Type B pancreatic cell (in vitro differentiated cells): ENCODE data around the gene GNAZ. TPM values are rescaled to one million over a fixed set of nuclear protein-coding genes. Genes with fewer than 3 reads are reported as not detected.

Experiments
- DNase-seq: peaks from one replicate; pipeline ENCODE4 v3.0.0; 2021; ENCODE audit warnings: mixed read lengths; ENCODE audit not compliant: unreplicated experiment; ENCODE audit errors: extremely low spot score
- H3K27ac Mint-ChIP-seq: 2 replicates; pipeline ENCODE4 v1.8.0; 2021; ENCODE audit warnings: mild to moderate bottlenecking, mixed read lengths
- H3K27me3 Mint-ChIP-seq: 2 replicates; pipeline ENCODE4 v1.8.0; 2021; ENCODE audit warnings: mixed read lengths
- H3K36me3 Mint-ChIP-seq: 2 replicates; pipeline ENCODE4 v1.8.0; 2021; ENCODE audit warnings: mixed read lengths
- H3K4me1 Mint-ChIP-seq: one replicate; pipeline ENCODE4 v1.8.0; 2021; ENCODE audit warnings: mixed read lengths; ENCODE audit not compliant: unreplicated experiment
- H3K4me3 Mint-ChIP-seq: 2 replicates; pipeline ENCODE4 v1.8.0; 2021; ENCODE audit warnings: mild to moderate bottlenecking, mixed read lengths
- H3K9me3 Mint-ChIP-seq: 2 replicates; pipeline ENCODE4 v1.8.0; 2021; ENCODE audit warnings: mixed read lengths
- total RNA-seq: library from RNA; stranded (reverse); gene quantifications from 2 replicates; pipeline ENCODE4 v1.2.1, GENCODE V29; 2021; ENCODE audit warnings: low replicate concordance
- TF ChIP-seq, protein P1 (sequence below): fragments of 200-600 bp; sonication (generic); conservative IDR thresholded peaks from 2 replicates; pipeline ENCODE4 v1.5.0; 2021; ENCODE audit warnings: antibody characterized with exemption, mild to moderate bottlenecking

Gene GNAZ
- total RNA-seq, 1 donor from 2014 or later, result 14.4 TPM

DNA sequence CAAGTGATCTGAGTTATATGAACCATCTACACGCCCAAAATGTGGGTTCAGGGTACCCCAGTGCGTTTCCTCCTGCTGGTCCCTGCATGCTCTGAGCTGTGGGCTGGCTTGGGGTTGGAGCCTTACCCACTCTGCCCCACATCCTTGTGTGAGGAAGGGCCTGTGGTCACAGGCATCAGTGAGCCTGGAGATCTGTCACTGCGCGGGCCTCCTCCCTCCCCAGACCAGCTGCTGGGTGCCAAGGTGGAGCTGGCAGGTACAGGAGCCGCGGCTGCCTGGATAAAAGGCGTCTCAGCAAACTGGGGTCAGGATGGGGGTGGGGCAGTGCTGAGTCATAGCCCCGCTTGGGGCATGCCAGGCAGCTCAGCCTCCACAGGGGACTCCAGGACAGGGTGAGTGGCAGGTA is 17.9 kb downstream of the GNAZ start:
- Mint-ChIP-seq H3K4me3 (no peak overlapping the region), H3K4me1 (peaks cover 9% of the 10 kb centered on the region), H3K9me3 (no peaks in the 10 kb centered on the region), H3K27me3 (no peaks in the 10 kb centered on the region), H3K27ac (no peak overlapping the region), H3K36me3 (no peaks in the 10 kb centered on the region)
- DNase-seq, result no peak
- TF ChIP-seq, protein P1, sequence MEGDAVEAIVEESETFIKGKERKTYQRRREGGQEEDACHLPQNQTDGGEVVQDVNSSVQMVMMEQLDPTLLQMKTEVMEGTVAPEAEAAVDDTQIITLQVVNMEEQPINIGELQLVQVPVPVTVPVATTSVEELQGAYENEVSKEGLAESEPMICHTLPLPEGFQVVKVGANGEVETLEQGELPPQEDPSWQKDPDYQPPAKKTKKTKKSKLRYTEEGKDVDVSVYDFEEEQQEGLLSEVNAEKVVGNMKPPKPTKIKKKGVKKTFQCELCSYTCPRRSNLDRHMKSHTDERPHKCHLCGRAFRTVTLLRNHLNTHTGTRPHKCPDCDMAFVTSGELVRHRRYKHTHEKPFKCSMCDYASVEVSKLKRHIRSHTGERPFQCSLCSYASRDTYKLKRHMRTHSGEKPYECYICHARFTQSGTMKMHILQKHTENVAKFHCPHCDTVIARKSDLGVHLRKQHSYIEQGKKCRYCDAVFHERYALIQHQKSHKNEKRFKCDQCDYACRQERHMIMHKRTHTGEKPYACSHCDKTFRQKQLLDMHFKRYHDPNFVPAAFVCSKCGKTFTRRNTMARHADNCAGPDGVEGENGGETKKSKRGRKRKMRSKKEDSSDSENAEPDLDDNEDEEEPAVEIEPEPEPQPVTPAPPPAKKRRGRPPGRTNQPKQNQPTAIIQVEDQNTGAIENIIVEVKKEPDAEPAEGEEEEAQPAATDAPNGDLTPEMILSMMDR, result no peak

DNA sequence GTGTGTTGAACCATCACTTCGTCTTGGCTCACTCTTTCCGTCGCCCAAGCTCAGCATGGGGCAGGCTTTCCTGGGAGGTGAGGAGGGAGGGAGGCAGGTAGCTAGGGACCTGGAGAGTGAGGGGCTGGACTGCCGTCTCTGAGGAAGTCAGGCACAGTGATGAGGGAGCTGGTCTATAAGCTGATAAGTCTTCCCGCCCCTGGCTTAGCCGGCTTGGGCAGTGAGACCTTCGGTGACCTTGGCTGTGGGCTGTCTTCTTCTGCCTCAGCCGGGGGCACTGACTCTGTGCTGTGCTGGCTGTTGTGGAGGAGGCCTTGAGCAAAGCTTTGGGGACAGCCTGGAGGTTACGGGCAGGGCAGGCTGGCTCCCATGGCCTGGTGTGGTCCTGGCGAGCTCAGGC is 18.7 kb downstream of the GNAZ start:
- peak overlapping the region; percentile 29 for H3K27ac Mint-ChIP-seq

GRCh38 chr22:23089633-23090456 is 19.5 kb downstream of the GNAZ start:
- Mint-ChIP-seq H3K4me1 (peaks cover 9% of the 10 kb centered on the region), H3K9me3 (no peaks in the 10 kb centered on the region), H3K27me3 (no peaks in the 10 kb centered on the region), H3K27ac (no peak overlapping the region), H3K36me3 (no peaks in the 10 kb centered on the region), H3K4me3 (no peak overlapping the region)
- TF ChIP-seq, protein P1, result no peak
- DNase-seq, result no peak

More for the DNA sequence above, 18.7 kb downstream of the GNAZ start:
- H3K4me3 Mint-ChIP-seq, result no peak overlapping the region
- TF ChIP-seq, protein P1, result no peak
- no peak for DNase-seq
- H3K4me1 Mint-ChIP-seq, result peaks cover 9% of the 10 kb centered on the region
- no peaks in the 10 kb centered on the region for H3K9me3 Mint-ChIP-seq
- H3K36me3 Mint-ChIP-seq, result no peaks in the 10 kb centered on the region
- no peaks in the 10 kb centered on the region for H3K27me3 Mint-ChIP-seq

DNA sequence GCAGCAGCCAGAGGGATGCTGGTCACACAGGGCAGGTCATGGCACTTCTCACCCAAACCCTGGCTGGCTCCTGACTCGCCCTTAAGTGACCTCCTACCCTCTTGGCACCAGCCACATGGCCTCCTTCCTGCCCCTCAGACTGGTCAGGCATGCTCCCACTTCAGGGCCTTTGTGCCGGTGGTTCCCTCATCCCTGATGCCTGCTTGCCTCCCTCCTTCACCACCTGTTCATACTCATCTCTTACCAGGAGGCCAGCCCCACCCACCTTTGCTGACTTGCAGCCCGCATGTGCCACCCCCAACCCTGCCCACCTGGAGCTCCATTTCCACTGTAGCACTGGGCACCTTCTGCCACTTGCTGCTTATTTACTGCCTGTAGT is 20.1 kb downstream of the GNAZ start:
- H3K9me3 Mint-ChIP-seq, result no peaks in the 10 kb centered on the region

GRCh38 chr22:23091760-23092159 is 21.4 kb downstream of the GNAZ start:
- H3K4me3 Mint-ChIP-seq, result no peak overlapping the region
- H3K36me3 Mint-ChIP-seq, result no peaks in the 10 kb centered on the region
- no peak overlapping the region for H3K27ac Mint-ChIP-seq
- TF ChIP-seq, protein P1, result no peak
- no peaks in the 10 kb centered on the region for H3K9me3 Mint-ChIP-seq
- H3K27me3 Mint-ChIP-seq, result no peaks in the 10 kb centered on the region
- peaks cover 6% of the 10 kb centered on the region for H3K4me1 Mint-ChIP-seq
- no peak for DNase-seq

More for the DNA sequence above, 20.1 kb downstream of the GNAZ start:
- H3K4me3 Mint-ChIP-seq, result no peak overlapping the region
- H3K27me3 Mint-ChIP-seq, result no peaks in the 10 kb centered on the region
- H3K4me1 Mint-ChIP-seq, result peaks cover 9% of the 10 kb centered on the region
- TF ChIP-seq, protein P1, result no peak
- H3K36me3 Mint-ChIP-seq, result no peaks in the 10 kb centered on the region
- no peak overlapping the region for H3K27ac Mint-ChIP-seq
- DNase-seq, result no peak
